Activated CD8-positive, alpha-beta memory T cell treated with anti-CD3 and anti-CD28 coated beads, Interleukin-2, amount 50 U/mL, for 4 hours (primary cell): ENCODE results near the gene BRSK1.

Source experiments
- DNase-seq: peaks from one replicate; pipeline ENCODE4 v3.0.0-alpha.2; 2020

Gene BRSK1

DNA sequence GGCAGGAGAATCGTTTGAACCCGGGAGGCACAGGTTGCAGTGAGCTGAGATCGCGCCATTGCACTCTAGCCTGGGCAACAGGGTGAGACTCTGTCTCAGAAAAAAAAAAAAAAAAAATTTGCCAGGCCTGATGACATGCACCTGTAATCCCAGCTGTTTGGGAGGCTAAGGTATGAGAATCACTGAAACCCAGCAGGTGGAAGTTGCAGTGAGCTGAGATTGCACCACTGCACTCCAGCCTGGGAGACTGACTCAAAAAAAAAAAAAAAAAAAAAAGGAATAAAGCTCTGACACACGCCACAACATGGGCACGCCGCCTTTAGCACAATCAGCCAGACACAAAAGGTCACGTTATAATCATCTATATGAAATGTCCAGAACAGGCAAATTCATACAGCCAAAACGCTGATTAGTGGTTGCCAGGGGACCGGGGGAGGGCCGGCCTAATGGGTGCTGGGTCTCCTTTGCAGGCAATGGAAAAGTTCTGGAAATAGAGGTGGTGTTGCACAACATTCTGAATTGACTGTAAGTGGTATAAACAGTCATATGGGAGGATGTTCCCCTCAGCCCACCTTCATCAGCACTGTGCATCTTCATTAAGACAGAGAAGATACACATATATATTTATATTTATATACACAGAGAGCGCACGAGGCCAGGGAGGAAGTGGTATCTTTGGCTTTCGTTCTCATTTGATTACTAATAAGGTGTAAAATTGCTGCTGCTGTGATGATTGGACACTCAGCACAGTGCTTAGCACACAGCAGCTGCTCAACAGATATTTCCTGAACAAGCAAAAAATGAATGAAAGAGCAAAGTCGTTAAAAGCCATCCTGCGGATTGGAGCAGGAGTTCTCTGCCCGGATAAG lies 7.7 kb upstream of the BRSK1 start:
- no peak for DNase-seq

GRCh38 chr19:55276720-55277430 lies 6.9 kb upstream of the BRSK1 start:
- no peak for DNase-seq

GRCh38 chr19:55277494-55277893 lies 6.3 kb upstream of the BRSK1 start:
- no peak for DNase-seq

DNA sequence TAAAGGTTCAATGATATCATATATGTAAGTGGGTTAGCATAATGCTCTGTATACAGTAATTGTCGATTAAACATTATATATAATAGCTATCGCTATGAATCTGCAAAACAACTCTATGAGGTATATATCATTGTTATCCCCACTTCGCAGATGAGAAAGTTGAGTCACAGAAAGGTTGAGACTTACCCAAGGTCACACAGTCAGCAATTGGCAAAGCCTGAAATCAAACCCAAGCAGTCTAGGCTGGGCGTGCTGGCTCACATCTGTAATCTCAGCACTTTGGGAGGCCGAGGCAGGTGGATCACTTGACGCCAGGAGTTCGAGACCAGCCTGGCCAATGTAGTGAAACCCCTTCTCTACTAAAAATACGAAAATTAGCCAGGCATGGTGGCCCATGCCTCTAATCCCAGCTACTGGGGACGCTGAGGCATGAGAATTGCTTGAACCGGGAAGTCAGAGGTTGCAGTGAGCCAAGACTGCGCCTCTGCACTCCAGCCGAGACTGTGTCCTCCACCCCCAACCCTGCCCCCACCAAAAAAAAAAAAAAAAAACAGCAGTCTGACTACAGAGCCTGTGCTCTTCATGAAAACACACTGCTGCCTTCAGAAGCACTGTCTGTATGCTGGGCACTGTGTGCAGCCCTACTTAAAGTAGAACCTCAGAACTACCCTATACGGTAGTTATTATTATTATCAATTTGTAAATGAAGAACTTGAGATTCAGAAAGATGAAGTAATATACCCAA lies 5.2 kb upstream of the BRSK1 start:
- no peak for DNase-seq

- no peak for DNase-seq
Observed at GRCh38 chr19:55279340-55279739, 4.5 kb upstream of the BRSK1 start.

DNA sequence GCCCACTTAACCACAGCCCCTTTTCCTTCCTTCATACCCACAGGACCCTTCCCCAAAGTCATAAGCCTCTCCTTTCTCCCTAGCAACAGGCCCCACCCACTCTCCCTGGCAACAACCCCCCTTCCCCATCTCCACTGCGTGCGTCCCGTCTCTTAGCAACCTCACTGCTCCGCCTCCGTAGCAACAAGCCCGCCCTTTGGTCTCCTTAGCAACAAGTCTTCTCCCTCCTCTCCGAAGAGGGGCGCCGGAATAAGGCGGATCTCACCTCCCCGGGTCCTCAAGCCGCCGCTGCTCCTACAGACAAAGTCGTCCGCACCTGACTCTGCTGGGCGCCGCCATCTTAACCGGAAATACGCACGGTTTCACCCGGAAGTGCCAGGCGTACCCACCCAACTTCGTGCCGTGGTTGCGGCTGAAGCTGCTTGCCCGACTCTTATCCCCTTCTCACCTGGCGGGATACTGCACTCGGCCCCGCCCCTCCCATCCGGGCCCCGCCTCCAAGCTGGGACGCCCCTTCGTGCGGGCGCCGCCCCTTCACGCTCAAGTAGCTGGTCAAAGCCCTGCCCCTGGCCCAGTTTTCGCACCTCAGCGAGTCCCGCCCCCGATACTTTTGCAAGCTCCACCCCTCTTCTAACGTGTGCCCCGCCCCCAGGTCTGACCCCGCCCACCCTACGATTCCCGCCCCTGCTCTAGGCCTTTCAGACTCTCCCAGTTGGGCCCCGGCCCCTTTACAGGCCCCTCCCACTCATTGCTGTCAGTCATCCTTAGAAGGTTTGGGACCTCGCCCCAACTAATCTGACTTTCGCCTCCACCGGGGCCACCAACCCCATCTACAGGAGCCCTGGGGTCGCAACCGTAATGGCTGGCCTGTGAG lies 3.8 kb upstream of the BRSK1 start, which contains the start of gene HSPBP1:
Gene HSPBP1 (minus strand): TSS at position 341 of the 874 bp plus-strand sequence. CDS start 502 bp downstream, outside the sequence.
- peak; percentile 92 for DNase-seq

DNA sequence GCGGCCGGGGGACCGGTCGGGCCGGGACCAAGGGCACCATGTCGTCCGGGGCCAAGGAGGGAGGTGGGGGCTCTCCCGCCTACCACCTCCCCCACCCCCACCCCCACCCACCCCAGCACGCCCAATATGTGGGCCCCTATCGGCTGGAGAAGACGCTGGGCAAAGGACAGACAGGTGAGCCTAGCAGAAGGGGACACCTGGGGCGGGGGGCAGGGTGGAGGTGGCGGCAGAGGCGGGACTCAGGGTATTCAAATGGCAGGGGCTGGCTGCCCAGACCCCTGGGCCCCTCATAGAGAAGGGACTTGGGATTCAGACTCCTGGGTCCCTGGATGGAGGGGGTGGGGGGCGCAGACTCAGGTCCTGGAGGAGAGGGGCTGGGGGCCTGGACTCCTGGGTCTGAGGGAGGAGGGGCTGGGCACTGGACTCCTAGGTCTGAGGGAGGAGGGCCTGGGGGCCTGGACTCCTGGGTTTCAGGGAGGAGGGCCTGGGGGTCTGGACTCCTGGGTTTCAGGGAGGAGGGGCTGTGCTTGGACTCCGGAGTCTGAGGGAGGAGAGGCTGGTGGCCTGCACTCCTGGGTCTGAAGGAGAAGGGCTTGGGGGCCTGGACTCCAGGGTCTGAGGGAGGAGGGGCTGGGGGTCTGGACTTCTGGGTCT lies 735 bp downstream of the BRSK1 start:
- DNase-seq = no peak

DNA sequence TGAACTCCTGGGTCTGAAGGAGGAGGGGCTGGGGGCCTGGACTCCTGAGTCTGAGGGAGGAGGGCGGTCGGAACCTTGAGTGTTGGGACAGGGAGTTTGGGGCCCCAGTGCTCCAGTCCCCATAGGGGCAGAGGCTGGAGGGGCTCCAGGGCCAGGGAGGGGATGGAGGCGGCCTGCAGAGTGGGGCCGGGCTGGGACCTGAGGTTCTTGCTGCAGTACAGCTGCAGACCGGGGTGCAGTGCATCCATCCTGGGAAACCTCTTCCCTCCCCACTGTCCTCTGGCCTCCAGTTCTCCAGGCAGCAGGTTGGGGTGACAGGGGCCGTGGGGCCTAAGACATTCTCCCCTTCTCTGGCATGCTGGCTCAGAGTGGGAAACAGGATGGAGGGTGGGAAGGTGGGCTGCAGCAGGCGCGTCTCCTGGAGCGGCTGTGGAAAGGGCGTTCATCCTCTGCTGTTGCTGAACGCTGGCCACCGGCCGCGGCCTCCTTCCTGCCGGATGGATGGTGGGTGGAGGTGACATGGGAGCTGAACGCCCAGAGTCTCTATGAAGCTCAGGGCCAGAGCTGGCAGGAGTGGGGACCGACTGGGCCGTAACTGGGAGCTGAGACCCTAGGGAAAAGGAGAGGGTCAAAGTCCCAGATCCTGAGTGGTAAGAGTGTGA lies 1.6 kb downstream of the BRSK1 start:
- DNase-seq = no peak

- DNase-seq = no peak
Observed at GRCh38 chr19:55287361-55288079, 3.7 kb downstream of the BRSK1 start.

GRCh38 chr19:55289117-55289796 lies 5.5 kb downstream of the BRSK1 start:
- no peak for DNase-seq

DNA sequence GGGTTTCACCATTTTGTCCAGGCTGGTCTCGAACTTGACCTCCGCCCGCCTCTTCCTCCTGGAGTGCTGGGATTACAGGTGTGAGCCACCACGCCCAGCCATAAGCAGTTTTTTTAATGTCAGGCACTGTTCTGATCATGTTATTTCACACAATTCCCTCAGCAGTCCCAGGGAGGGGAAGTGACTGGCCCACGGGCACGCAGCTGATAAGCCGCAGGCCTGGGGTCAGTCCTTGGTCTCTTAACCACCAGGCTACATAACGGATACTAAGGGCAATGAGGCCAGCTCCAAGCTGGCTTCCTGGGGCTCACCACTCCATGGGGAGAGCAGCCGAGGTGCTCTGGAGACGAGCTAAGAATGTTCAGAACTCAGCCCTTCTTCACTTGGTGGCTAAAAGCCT lies 13.5 kb downstream of the BRSK1 start:
- no peak for DNase-seq

DNA sequence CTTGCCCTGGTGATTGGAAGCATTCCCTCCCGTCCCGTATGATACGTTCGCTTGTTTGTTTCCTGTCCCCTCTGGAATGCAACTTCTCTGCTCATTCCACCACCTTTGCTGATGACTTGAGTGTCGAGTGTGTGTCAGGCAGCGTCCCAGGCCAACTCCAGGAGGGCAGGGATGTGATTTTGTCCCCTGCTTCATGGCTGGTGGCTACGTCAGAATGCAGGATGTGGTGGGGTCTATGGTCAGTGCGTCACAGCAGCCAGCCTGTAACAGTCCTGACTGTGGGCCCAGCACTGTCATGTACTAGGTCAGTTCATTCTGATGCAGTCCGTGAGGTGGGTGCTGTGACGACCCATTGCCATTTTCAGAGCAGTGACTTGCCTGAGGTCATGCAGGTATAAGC lies 16.2 kb downstream of the BRSK1 start:
- no peak for DNase-seq

GRCh38 chr19:55300886-55301458 lies 17.2 kb downstream of the BRSK1 start:
- no peak for DNase-seq

DNA sequence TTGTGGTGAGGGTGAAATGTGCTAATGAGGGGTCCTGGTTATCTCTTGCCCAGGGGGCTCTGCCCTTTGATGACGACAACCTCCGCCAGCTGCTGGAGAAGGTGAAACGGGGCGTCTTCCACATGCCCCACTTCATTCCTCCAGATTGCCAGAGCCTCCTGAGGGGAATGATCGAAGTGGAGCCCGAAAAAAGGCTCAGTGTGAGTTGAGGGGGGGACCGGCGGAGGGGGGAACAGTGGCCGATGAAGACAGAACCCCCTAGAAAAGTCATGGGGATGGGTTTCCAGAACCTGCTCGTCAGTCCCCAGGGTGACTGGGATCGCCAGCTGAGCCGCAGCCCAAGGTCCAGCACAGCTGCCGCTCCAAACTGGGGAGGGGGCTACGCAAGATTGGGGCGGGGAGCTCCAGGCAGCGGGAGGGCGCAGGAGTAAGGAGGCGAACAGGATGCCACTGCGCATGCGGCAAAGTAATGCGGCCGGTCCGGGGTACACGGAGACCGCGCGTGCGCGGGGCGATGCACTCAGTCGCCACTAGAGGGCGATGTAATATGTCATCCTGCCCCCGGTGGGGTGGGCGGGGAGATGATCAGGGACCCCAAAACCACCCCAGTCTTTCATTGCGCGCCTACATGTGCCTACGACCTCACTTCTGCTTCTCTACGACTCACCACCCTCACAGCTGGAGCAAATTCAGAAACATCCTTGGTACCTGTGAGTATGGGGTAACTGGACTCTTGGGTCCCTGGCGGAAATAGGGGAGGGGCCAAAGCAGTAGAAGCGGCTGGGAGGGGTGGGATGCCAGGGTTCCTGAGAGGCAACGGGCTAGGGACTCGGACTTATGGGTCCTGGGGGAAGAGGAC lies 17.9 kb downstream of the BRSK1 start:
- peak; percentile 98 for DNase-seq

DNA sequence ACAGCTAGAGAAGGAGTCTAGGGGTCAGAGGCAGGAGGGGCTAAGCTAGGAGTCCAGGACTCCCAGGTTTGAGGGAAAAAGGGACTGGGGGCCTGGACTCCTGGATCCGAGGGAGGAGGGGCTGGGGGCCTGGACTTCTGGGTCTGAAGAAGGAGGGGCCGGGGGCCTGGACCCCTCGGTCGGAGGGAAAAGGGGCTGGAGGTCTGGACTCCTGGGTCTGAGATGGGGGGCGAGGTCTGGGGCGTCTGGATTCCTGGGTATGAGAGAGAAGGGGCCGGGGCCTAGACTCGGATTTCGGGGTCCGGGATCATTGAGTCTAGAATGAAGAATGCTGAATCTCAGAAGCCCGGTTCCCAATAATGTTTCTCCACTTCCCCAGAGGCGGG lies 18.5 kb downstream of the BRSK1 start:
- no peak for DNase-seq

- no peak for DNase-seq
Observed at GRCh38 chr19:55303477-55303876, 19.7 kb downstream of the BRSK1 start.

GRCh38 chr19:55304279-55304978 lies 20.6 kb downstream of the BRSK1 start:
- DNase-seq = no peak

DNA sequence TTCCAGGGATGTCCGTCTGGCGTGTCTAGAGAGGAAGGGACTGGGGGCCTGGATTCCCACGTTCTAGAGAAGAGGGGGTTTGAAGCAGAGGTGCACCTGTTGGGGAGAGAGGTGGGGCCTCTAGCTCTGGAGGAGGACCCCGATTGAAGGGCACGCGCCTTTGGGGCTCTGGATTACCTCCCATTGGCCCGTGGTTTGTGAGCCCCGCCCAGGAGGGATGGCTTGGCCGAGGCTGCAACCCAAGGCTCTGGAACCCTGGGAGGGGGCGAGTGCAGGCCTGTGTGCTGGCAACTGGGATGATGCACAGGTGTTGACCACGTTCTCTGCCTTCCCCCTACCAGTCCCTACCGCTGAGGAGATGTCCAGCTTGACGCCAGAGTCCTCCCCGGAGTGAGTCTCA lies 21.2 kb downstream of the BRSK1 start:
- DNase-seq = no peak
